HG02884 (cell line): ENCODE results near the gene ADGRA1.

ENCODE experiments used
- ATAC-seq: cut with Tn5 transposase; IDR thresholded peaks from one replicate; pipeline ENCODE4 v1.9.1; 2021; ENCODE audit warnings: mild to moderate bottlenecking, moderate library complexity; ENCODE audit not compliant: unreplicated experiment

The ADGRA1 gene

GRCh38 chr10:133075346-133076137 is 12.2 kb upstream of the ADGRA1 start:
- no peak for ATAC-seq

- no peak for ATAC-seq
Observed at GRCh38 chr10:133076274-133077038, 11.3 kb upstream of the ADGRA1 start.

GRCh38 chr10:133079836-133080682 is 7.7 kb upstream of the ADGRA1 start:
- ATAC-seq, result no peak

GRCh38 chr10:133080683-133081040 is 7.1 kb upstream of the ADGRA1 start:
- ATAC-seq, result no peak

- no peak for ATAC-seq
Observed at GRCh38 chr10:133081636-133082035, 6.1 kb upstream of the ADGRA1 start.

GRCh38 chr10:133082685-133083421 is 4.9 kb upstream of the ADGRA1 start:
- no peak for ATAC-seq

- no peak for ATAC-seq
Observed at GRCh38 chr10:133083422-133084100, 4.2 kb upstream of the ADGRA1 start.

- no peak for ATAC-seq
Observed at GRCh38 chr10:133084491-133084890, 3.2 kb upstream of the ADGRA1 start.

- no peak for ATAC-seq
Observed at GRCh38 chr10:133085251-133086125, 2.2 kb upstream of the ADGRA1 start.

GRCh38 chr10:133086247-133086646 is 1.5 kb upstream of the ADGRA1 start:
- no peak for ATAC-seq

- no peak for ATAC-seq
Observed at GRCh38 chr10:133087045-133087678, 562 bp upstream of the ADGRA1 start.

GRCh38 chr10:133088179-133088955 is 643 bp downstream of the ADGRA1 start:
- no peak for ATAC-seq

GRCh38 chr10:133088956-133089800 is 1.5 kb downstream of the ADGRA1 start:
- no peak for ATAC-seq

GRCh38 chr10:133090101-133090500 is 2.4 kb downstream of the ADGRA1 start:
- no peak for ATAC-seq

GRCh38 chr10:133090654-133091053 is 2.9 kb downstream of the ADGRA1 start:
- ATAC-seq, result no peak

GRCh38 chr10:133091316-133091715 is 3.6 kb downstream of the ADGRA1 start:
- no peak for ATAC-seq

- no peak for ATAC-seq
Observed at GRCh38 chr10:133093291-133093690, 5.6 kb downstream of the ADGRA1 start.
